Common myeloid progenitor, CD34-positive (primary cell): ENCODE measurements around the gene SLC22A13. TPM values are rescaled to one million over a fixed set of nuclear protein-coding genes. Genes with fewer than 3 reads are reported as not detected.

Experiments used
- CTCF ChIA-PET: fragments of 350-600 bp; sonication (Branson Sonifier 250); formaldehyde crosslinking; loops from one replicate; lab custom pipeline; 2021; ENCODE audit warnings: antibody characterized with exemption; lab: Charles Lee
- POLR2A ChIA-PET: fragments of 350-600 bp; sonication (Branson Sonifier 250); formaldehyde crosslinking; loops from one replicate; lab custom pipeline; 2021; ENCODE audit warnings: antibody characterized with exemption; lab: Charles Lee
- DNase-seq, 3 donors: peaks; one replicate each; pipeline versions ENCODE4 v3.0.0 to v3.0.0-alpha.2; 2013
- H3K27ac ChIP-seq, 2 experiments: 1 replicate in 1 of 2; 2 replicates in 1 of 2; pipeline ENCODE4 v1.7.0; 2013; ENCODE audit warnings: inconsistent platforms in 2 of 2, low read length in 2 of 2, mild to moderate bottlenecking in 2 of 2, low read depth in 1 of 2, moderate library complexity in 1 of 2; ENCODE audit not compliant: severe bottlenecking in 2 of 2, insufficient read depth in 1 of 2, poor library complexity in 1 of 2
- H3K27me3 ChIP-seq, 5 experiments: replicated peaks in 2 of 5; 1 replicate in 3 of 5; 2 replicates in 2 of 5; pipeline versions ENCODE4 v1.6.1 to v1.7.0; 2013; ENCODE audit warnings: low read length in 4 of 5, mild to moderate bottlenecking in 2 of 5, moderate library complexity in 2 of 5, inconsistent platforms in 1 of 5; ENCODE audit not compliant: insufficient read depth in 5 of 5, control insufficient read depth in 4 of 5
- H3K36me3 ChIP-seq, 4 experiments: 1 replicate in 2 of 4; 2 replicates in 2 of 4; pipeline versions ENCODE4 v1.6.1 to v1.7.0; 2013; ENCODE audit warnings: low read length in 3 of 4, control low read depth in 1 of 4, mild to moderate bottlenecking in 1 of 4; ENCODE audit not compliant: control insufficient read depth in 4 of 4, insufficient read depth in 4 of 4
- H3K4me1 ChIP-seq, 4 experiments: 1 replicate in 3 of 4; 2 replicates in 1 of 4; pipeline versions ENCODE4 v1.6.1 to v1.7.1; 2013; ENCODE audit warnings: low read length in 3 of 4, mild to moderate bottlenecking in 3 of 4, control low read depth in 1 of 4, inconsistent platforms in 1 of 4, moderate library complexity in 1 of 4; ENCODE audit not compliant: control insufficient read depth in 4 of 4, insufficient read depth in 4 of 4; ENCODE audit errors: control extremely low read depth in 1 of 4
- H3K4me3 ChIP-seq, 7 experiments: 1 replicate in 4 of 7; 2 replicates in 3 of 7; pipeline versions ENCODE4 v1.5.1 to v1.7.0; 2013; ENCODE audit warnings: mild to moderate bottlenecking in 7 of 7, low read length in 6 of 7, moderate library complexity in 6 of 7, inconsistent platforms in 2 of 7, low read depth in 2 of 7, control low read depth in 1 of 7; ENCODE audit not compliant: insufficient read depth in 4 of 7, control insufficient read depth in 1 of 7; ENCODE audit errors: extremely low read depth in 1 of 7
- H3K9me3 ChIP-seq, 5 experiments: 1 replicate in 4 of 5; 2 replicates in 1 of 5; pipeline versions ENCODE4 v1.6.1 to v1.7.1; 2013; ENCODE audit warnings: low read length in 4 of 5, mild to moderate bottlenecking in 2 of 5, inconsistent platforms in 1 of 5, low read depth in 1 of 5, moderate library complexity in 1 of 5; ENCODE audit not compliant: control insufficient read depth in 4 of 5, insufficient read depth in 2 of 5; ENCODE audit errors: control extremely low read depth in 1 of 5
- WGBS: methylation state at CpG from one replicate; pipeline ENCODE4 v1.1.5; 2013; ENCODE audit not compliant: insufficient coverage; 5-methylcytosine and 5-hydroxymethylcytosine counted together
- polyA plus RNA-seq: library from polyadenylated mRNA; unstranded; fragments of 120-200 nt; gene quantifications from one replicate; pipeline ENCODE4 v1.2.1, GENCODE V29; 2013

Gene SLC22A13, protein sequence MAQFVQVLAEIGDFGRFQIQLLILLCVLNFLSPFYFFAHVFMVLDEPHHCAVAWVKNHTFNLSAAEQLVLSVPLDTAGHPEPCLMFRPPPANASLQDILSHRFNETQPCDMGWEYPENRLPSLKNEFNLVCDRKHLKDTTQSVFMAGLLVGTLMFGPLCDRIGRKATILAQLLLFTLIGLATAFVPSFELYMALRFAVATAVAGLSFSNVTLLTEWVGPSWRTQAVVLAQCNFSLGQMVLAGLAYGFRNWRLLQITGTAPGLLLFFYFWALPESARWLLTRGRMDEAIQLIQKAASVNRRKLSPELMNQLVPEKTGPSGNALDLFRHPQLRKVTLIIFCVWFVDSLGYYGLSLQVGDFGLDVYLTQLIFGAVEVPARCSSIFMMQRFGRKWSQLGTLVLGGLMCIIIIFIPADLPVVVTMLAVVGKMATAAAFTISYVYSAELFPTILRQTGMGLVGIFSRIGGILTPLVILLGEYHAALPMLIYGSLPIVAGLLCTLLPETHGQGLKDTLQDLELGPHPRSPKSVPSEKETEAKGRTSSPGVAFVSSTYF
- 0.05 TPM for polyA plus RNA-seq

DNA sequence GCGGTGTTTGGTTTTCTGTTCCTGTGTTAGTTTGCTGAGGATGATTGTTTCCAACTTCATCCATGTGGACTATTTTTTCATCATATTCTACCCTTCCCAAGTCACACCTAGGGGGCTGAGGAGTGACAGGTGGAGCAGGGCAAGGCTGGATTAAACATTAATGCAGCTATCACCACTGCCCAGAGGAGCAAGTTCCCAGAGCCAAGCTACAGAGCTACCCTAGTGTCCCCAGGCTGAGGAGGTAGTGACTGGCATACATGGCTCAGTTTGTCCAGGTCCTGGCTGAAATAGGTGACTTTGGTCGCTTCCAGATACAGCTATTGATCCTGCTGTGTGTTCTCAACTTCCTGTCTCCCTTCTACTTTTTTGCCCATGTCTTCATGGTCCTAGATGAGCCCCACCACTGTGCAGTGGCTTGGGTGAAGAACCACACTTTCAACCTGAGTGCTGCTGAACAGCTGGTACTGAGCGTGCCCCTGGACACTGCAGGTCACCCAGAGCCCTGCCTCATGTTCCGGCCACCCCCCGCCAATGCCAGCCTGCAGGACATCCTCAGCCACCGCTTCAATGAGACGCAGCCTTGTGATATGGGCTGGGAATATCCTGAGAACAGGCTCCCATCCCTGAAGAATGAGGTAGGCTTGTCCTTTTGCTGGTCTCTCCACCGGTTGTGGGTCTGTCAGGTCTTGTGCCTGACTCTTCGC is at the start of gene SLC22A13:
Gene SLC22A13, plus strand, starts transcription at position 209 of the 704 bp plus-strand sequence. Its CDS starts 49 bp downstream, at position 258.
- Histone ChIP-seq H3K27ac (peak within 1 kb of the TSS in 1 of 2 experiments; percentile 27), H3K9me3 (no peaks in the 10 kb centered on the region), H3K27me3 (no peaks in the 10 kb centered on the region), H3K4me3 (peak within 1 kb of the TSS in 1 of 7 experiments; percentile 7), H3K36me3 (peaks cover 0 to 4% (median 2%) of the 10 kb centered on the region in 4 experiments), H3K4me1 (peaks cover 8 to 50% (median 37%) of the 10 kb centered on the region in 4 experiments)
- CTCF ChIA-PET = no interaction called here
- WGBS = 98% methylated on average over 8 of the region's 9 CpGs
- POLR2A ChIA-PET = no interaction called here
- DNase-seq = no peak

DNA sequence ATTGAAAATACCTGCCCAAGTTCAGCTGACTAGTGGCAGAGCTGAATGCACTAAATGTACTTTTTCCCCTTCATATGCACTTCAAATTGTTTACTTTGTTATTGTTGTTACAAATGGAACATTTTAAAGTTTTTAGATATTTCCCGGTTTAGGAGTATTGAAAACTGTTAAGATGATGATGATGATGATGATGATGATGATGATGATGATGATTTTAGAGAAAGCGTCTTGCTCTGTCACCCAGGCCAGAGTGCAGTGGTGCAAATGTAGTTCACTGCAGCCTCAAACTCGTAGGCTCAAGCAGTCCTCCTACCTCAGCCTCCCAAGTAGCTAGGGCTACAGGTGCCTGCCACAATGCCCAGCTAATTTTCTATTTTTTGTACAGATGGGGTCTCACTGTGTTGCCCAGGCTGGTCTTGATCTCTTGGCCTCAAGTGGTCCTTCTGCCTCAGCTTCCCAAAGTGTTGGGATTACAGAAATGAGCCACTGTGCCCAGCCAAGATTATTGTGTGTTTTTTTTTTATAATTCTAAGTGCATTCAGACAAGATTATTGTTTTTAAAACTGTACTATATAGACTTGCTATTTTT is 45.9 kb upstream of the SLC22A13 start:
- H3K9me3 ChIP-seq = no peaks in the 10 kb centered on the region
- ChIA-PET CTCF (interaction anchor here (1.1 kb wide), 1 partner anchor 9 kb away, joined by 3 read pairs; no protein-coding TSS in a partner anchor), POLR2A (no interaction called here)
- H3K36me3 ChIP-seq = peaks cover 0 to 24% (median 13%) of the 10 kb centered on the region in 4 experiments
- no peak for DNase-seq
- no peak overlapping the region for H3K27ac ChIP-seq
- peaks cover 0 to 7% (median 3%) of the 10 kb centered on the region in 4 experiments for H3K4me1 ChIP-seq
- no peak overlapping the region for H3K4me3 ChIP-seq
- whole genome bisulfite sequencing = 98% methylated on average over 3 of the region's 3 CpGs
- H3K27me3 ChIP-seq = no peaks in the 10 kb centered on the region

DNA sequence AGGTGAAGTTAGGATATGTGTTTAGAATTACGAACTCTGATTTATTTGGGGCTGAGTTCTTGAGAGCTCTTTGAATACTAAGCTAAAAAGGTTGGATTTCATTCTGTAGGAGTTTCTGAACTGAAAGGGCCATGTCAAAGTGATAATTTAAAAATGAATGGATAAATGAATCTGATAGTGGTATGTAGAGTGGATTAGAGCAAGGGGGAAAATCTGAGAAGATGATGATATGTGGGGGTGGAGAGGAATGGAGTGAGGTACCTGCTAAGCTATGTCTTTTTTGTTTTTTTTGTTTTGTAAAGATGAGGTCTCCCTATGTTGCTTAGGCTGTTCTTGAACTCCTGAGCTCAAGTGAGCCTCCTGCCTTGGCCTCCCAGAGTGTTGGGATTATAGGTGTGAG is 44.6 kb upstream of the SLC22A13 start:
- CTCF ChIA-PET = interaction anchor here (1.6 kb wide), 1 partner anchor 11 kb away, joined by 7 read pairs; no protein-coding TSS in a partner anchor
- POLR2A ChIA-PET = no interaction called here
- DNase-seq = no peak
- H3K4me1 ChIP-seq = peaks cover 0 to 7% (median 3%) of the 10 kb centered on the region in 4 experiments
- no peak overlapping the region for H3K27ac ChIP-seq
- H3K4me3 ChIP-seq = no peak overlapping the region
- peaks cover 0 to 34% (median 19%) of the 10 kb centered on the region in 4 experiments for H3K36me3 ChIP-seq
- no CpG with 5 or more reads among the region's 1 CpG for WGBS
- H3K9me3 ChIP-seq = no peaks in the 10 kb centered on the region
- no peaks in the 10 kb centered on the region for H3K27me3 ChIP-seq

DNA sequence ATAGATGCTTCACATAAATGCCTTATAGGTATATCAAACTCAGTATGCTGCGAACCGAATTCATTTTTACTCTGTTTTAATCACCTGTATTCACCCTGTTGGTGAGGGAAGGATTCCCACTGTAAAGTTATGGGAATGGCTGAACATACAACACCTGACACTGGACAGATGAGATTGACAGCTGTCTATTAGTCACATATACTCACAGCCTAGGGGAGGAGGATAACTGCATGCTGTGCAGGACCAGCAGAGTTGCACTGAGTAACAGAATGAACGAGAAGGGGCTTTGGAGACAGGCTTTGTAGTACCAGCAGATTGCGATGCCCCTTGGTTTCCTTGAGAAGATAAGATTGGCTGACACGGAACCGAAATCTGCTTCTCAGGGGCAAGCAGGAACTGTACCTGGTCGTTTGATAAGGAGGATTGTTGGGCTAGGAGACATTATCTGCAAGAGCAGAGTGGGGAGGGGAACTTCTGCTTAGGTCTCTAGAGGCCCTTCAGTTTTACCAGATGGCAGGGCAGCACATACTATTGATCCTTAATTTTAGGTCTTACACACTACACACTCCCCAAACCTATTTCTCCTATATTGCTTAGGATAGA is 43.5 kb upstream of the SLC22A13 start:
- Histone ChIP-seq H3K27me3 (no peaks in the 10 kb centered on the region), H3K36me3 (peaks cover 2 to 37% (median 21%) of the 10 kb centered on the region in 4 experiments), H3K9me3 (no peaks in the 10 kb centered on the region), H3K4me3 (no peak overlapping the region), H3K27ac (no peak overlapping the region), H3K4me1 (peaks cover 0 to 5% (median 1%) of the 10 kb centered on the region in 4 experiments)
- 15% methylated on average over 2 of the region's 7 CpGs for WGBS
- peak; percentile 24 to 64 (median 44) for DNase-seq
- POLR2A ChIA-PET = no interaction called here
- CTCF ChIA-PET = interaction anchor here (1.0 to 1.6 kb wide), 2 partner anchors 12 to 97 kb away, joined by 3 to 7 read pairs; no protein-coding TSS in a partner anchor

DNA sequence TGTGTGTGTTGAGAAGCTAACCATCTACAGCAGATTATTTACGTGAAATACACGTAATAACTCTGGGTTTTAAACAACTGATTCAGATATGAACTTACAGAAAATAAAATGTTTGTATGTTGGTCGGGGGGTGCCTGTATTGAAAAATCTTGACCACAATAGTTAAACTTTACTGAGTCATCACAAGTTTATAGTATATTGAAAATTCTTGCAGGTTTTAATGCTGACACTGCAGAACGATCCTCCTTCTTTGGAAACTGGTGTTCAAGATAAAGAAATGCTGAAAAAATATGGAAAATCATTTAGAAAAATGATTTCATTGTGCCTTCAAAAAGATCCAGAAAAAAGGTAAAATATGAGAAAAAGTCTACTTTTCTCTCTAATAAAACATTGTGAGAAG is 41.3 kb upstream of the SLC22A13 start:
- peaks cover 9 to 37% (median 21%) of the 10 kb centered on the region in 4 experiments for H3K36me3 ChIP-seq
- no peak for DNase-seq
- no peak overlapping the region for H3K27ac ChIP-seq
- ChIA-PET POLR2A (interaction anchor here (1.5 kb wide), 1 partner anchor 10 kb away, joined by 4 read pairs; no protein-coding TSS in a partner anchor), CTCF (no interaction called here)
- no peaks in the 10 kb centered on the region for H3K27me3 ChIP-seq
- peaks cover 0 to 8% (median 3%) of the 10 kb centered on the region in 4 experiments for H3K4me1 ChIP-seq
- no peak overlapping the region for H3K4me3 ChIP-seq
- no peaks in the 10 kb centered on the region for H3K9me3 ChIP-seq
- no CpG with 5 or more reads among the region's 4 CpGs for WGBS

DNA sequence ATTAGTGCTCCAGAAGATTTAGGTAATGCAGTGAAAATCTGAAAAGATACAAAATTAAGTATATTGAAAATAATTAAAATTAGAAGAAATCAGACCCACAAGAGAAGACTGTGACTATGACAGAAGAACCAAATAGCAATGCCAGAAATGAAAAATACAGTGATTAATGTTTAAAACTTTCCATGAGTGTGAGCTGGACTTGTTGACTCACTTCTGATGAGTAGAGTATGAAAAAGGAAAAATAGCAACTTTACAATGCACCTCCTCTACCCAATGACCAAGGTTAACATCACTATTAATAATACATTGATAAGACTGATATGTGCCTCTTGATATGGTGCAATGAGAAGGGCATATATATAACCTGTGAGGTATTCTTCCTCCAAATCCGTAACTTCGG is 39.3 kb upstream of the SLC22A13 start:
- peaks cover 0 to 8% (median 3%) of the 10 kb centered on the region in 4 experiments for H3K4me1 ChIP-seq
- CTCF ChIA-PET = no interaction called here

More for the DNA sequence above, 39.3 kb upstream of the SLC22A13 start:
- H3K9me3 ChIP-seq = no peaks in the 10 kb centered on the region
- H3K36me3 ChIP-seq = peaks cover 11 to 46% (median 29%) of the 10 kb centered on the region in 4 experiments
- H3K4me3 ChIP-seq = no peak overlapping the region
- POLR2A ChIA-PET = no interaction called here
- no peak overlapping the region for H3K27ac ChIP-seq
- 100% methylated on average over 2 of the region's 2 CpGs for WGBS
- no peak for DNase-seq
- H3K27me3 ChIP-seq = no peaks in the 10 kb centered on the region
